Erythroblast (primary cell): ENCODE measurements around the gene VCX3B.
"Not testable (repeated sequence)": the region's sequence is repeated elsewhere in the genome, so short reads cannot be mapped to it uniquely, and the experiment has no call there.

Experiments
- GATA1 ChIP-seq: IDR thresholded peaks from 2 replicates; pipeline ENCODE4 v1.6.1; 2011; ENCODE audit warnings: low read depth, mild to moderate bottlenecking, control low read depth, low read length, moderate library complexity
- POLR2A ChIP-seq: IDR thresholded peaks from 2 replicates; pipeline ENCODE4 v1.6.1; 2011; ENCODE audit warnings: mild to moderate bottlenecking, low read length

GRCh38 chrX:8495036-8495435 lies 30.4 kb downstream of the VCX3B start:
- TF ChIP-seq POLR2A, GATA1: not testable (repeated sequence)
